Measurements from ENCODE around the gene SLX9.

- TF ChIP-seq CTCF (IDR thresholded peaks at IDR 0.05) (no peak), POLR2A (IDR thresholded peaks at IDR 0.05) (no peak)
Observed at GRCh38 chr21:44983421-44984206, 43.8 kb downstream of the SLX9 start.
